Activated naive CD4-positive, alpha-beta T cell treated with anti-CD3 and anti-CD28 coated beads for 36 hours (primary cell): ENCODE results near the gene DEPP1. TPM values are rescaled to one million over a fixed set of nuclear protein-coding genes. Genes with fewer than 3 reads are reported as not detected.

ENCODE experiments used
- CTCF ChIA-PET: fragments of 350-600 bp; sonication (Branson Sonifier 250); formaldehyde crosslinking; loops from one replicate; lab custom pipeline; 2021; ENCODE audit warnings: antibody characterized with exemption; lab: Charles Lee
- DNase-seq: peaks from one replicate; pipeline ENCODE4 v3.0.0-alpha.2; 2020
- H3K27ac Mint-ChIP-seq: one replicate; pipeline ENCODE4 v1.8.0; 2021; ENCODE audit warnings: mild to moderate bottlenecking, mixed read lengths
- H3K27me3 Mint-ChIP-seq: one replicate; pipeline ENCODE4 v1.8.0; 2021; ENCODE audit warnings: low read depth, mixed read lengths
- H3K36me3 Mint-ChIP-seq: one replicate; pipeline ENCODE4 v1.8.0; 2021; ENCODE audit warnings: low read depth, mixed read lengths
- H3K4me1 Mint-ChIP-seq: one replicate; pipeline ENCODE4 v1.8.0; 2021; ENCODE audit warnings: low read depth, mixed read lengths
- H3K4me3 Mint-ChIP-seq: one replicate; pipeline ENCODE4 v1.8.0; 2021; ENCODE audit warnings: mild to moderate bottlenecking, moderate library complexity, mixed read lengths
- H3K9me3 Mint-ChIP-seq: one replicate; pipeline ENCODE4 v1.8.0; 2021; ENCODE audit warnings: mixed read lengths
- intact Hi-C: fragments of 100-400 bp; cut with micrococcal nuclease; formaldehyde crosslinking; loops from one replicate; pipeline ENCODE4 v1.15.1; 2023
- total RNA-seq, 2 experiments: library from RNA; stranded (reverse); gene quantifications; one replicate each; pipeline ENCODE4 v1.2.3, GENCODE V29; 2021

DEPP1 gene
- total RNA-seq, 2 experiments from 2014 or later, result 2.4 to 3.2 TPM

DNA sequence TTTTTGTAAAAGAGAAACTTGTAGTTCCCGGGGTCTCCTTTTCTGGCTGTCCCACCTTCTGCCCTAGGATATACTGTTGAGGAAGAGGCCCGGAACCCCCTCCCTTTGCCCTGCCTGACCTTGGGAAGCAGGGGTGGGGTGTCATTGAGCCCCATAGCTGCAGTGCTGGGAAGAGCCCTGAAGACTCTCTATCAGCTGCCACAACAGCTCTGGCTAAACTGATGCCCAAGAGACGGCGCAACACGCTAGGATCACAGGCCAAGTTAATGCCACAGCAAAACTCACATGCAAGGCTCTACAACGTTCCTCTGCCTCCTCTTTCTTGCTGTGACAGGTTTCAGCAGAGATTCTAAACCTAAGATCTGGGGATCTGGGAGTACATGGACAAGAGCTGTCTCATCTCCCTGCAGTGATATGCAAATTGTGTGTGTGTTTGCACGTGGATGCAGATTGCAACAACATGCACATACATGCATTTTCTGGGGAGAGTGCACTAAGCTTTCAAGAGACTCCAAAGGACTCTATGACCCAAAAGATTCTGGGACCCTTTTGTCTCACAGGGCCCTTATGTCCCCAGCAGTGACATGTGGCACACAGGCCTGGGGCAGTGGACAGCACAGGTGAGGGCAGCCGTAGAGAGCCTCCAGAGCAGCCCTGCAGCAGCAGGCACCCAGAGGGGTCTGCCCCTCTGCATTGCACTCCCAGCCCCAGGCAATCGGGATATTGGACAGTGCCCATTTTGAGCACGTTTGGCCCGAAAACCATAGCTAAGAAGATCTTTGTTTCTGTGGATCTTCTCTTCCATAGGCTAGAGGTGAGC is 16.5 kb downstream of the DEPP1 start:
- Mint-ChIP-seq H3K27me3 (no peaks in the 10 kb centered on the region), H3K4me1 (peaks cover 26% of the 10 kb centered on the region), H3K27ac (no peak overlapping the region), H3K36me3 (peaks cover 1% of the 10 kb centered on the region), H3K4me3 (no peak overlapping the region), H3K9me3 (no peaks in the 10 kb centered on the region)
- intact Hi-C loops, result loop anchor here (10.0 kb wide), 1 partner anchor 1147 kb away; no protein-coding TSS in a partner anchor
- DNase-seq, result no peak
- CTCF ChIA-PET, result interaction anchor here (1.3 kb wide), 1 partner anchor 16 kb away, joined by 3 read pairs; the partner anchor contains the start of gene DEPP1

DNA sequence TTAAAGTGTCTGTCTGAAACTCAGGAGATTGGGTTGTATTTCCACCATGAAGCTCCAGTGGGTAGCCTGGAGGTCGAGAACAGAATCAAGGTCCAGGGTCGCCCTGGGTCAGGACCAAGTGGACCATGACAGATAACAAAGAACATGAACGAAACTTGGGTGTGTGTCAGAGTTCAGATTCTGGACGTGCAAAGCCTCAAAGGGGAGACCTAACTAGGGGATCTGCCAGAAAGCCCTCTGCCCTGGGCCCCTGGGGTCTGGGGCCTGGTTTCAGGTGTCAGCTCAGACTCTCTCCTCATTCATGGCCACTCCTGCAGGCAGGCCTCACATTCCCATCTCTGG is 17.4 kb downstream of the DEPP1 start:
- H3K27ac Mint-ChIP-seq, result no peak overlapping the region
- CTCF ChIA-PET, result interaction anchor here (0.9 kb wide), 2 partner anchors 29 to 43 kb away, joined by 4 read pairs; no protein-coding TSS in a partner anchor
- intact Hi-C loops, result loop anchor here (10.0 kb wide), 1 partner anchor 1146 kb away; no protein-coding TSS in a partner anchor
- no peak overlapping the region for H3K4me3 Mint-ChIP-seq
- H3K27me3 Mint-ChIP-seq, result no peaks in the 10 kb centered on the region
- H3K9me3 Mint-ChIP-seq, result peaks cover 2% of the 10 kb centered on the region
- H3K4me1 Mint-ChIP-seq, result peaks cover 21% of the 10 kb centered on the region
- DNase-seq, result no peak
- peaks cover 6% of the 10 kb centered on the region for H3K36me3 Mint-ChIP-seq

DNA sequence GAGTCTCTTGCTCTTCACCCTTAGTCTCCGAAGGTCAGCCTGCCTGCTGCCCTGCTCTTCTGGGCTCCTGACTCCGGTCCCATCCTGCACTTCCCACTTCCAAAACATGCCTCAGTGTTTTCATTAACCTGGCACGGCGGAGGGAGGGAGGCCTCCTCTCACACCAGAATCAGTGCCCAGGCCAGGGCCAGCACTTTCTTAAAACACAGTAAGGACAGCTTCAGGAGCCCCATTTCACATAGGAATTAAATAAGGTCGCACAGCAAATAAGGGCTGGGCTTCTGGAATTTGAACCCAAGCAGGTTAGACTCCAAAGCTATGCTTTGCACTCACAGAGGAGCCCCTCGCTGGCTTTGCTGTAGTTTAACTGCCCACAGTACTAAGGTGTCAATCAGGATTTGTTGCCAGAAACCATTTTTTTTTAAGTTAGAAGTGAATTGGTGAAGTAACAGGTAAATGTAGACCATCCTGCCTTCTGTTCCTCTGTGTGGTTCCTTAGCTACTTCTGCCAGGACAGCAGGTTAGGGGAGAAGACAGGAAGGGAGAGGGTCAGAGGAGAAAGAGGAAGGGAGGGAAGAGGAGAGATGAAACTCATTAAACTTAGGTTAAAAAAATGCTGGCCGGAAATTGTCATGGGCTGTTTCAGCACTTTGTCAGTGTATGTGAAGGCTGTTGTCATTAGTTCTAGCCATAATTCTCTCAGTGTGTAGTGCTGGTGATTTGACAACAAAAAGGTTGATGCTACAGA is 18.0 kb downstream of the DEPP1 start:
- intact Hi-C loops, result loop anchor here (10.0 kb wide), 1 partner anchor 1146 kb away; no protein-coding TSS in a partner anchor
- no peak for DNase-seq
- no peaks in the 10 kb centered on the region for H3K27me3 Mint-ChIP-seq
- peaks cover 8% of the 10 kb centered on the region for H3K36me3 Mint-ChIP-seq
- no peak overlapping the region for H3K4me3 Mint-ChIP-seq
- H3K9me3 Mint-ChIP-seq, result peaks cover 2% of the 10 kb centered on the region
- CTCF ChIA-PET, result interaction anchor here (0.9 kb wide), 2 partner anchors 28 to 44 kb away, joined by 4 read pairs; no protein-coding TSS in a partner anchor
- peaks cover 18% of the 10 kb centered on the region for H3K4me1 Mint-ChIP-seq
- no peak overlapping the region for H3K27ac Mint-ChIP-seq

DNA sequence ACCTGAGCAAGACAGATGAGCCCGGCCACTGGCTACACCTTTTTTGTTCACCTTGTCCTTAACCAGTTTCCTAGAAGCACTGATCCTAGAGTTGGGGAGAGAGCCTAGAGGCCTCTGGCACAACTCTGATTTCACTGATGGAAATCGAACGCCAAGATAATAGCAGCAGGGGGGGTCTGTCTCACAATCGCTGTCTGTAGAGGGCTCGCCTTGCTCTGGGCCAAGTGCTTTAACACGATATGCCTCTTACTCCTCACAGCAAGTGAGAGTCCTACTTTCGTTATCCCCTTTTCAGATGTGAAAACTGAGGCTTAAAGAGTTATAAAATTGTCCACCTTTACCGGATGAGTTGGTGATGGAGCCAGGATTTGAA is 18.5 kb downstream of the DEPP1 start:
- Mint-ChIP-seq H3K27me3 (no peaks in the 10 kb centered on the region), H3K4me1 (peaks cover 16% of the 10 kb centered on the region), H3K9me3 (peaks cover 2% of the 10 kb centered on the region), H3K4me3 (peak overlapping the region; percentile 80), H3K36me3 (peaks cover 8% of the 10 kb centered on the region), H3K27ac (no peak overlapping the region)
- no peak for DNase-seq
- CTCF ChIA-PET, result interaction anchor here (0.9 kb wide), 1 partner anchor 27 kb away, joined by 4 read pairs; no protein-coding TSS in a partner anchor
- intact Hi-C loops, result loop anchor here (10.0 kb wide), 1 partner anchor 1145 kb away; no protein-coding TSS in a partner anchor

DNA sequence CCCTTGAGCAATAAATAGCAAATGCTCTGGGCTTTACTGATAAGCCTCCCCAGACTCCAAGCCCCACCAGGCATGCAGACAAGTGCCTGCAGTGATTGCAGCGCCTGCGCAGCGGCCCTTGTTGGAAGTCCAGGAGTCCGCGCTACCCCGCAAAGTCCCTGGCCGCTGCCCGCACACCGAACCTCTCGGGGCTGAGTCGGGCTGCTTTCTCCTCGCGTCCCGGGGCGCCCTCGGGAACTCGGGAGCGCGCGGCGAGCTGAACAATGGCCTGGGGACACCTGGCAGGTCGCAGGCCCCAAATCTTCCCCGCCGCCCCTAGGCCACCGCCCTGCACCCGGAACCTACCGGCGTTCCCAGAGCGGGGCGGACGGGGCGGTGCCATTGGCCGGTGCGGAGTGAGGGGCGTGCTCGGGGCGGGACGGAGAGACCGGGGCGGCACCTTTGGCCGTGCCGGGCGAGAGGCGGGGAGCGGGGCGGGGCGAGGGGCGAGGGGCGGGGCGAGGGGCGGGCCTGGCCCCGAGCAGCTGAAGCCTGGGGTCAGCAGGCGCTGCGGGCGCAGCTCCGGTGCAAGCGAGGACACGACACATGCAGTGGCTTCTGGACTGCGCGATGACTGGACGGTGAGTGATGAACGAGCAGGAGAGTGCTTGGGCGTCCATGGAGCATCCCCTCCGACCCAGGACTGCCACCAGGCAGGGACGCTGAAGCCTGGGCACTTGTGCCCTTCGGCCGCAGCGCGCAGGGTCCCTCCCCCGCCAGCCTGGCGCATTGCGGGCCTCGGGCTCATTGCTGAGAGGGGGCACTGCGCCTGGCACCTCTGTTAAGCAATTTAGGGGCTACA is 19.1 kb downstream of the DEPP1 start, which contains the start of gene RASSF4:
RASSF4 (plus strand) TSS at position 556 of the 841 bp plus-strand sequence. CDS start 10,401 bp downstream, outside the sequence.
- intact Hi-C loops, result loop anchor here (1.0 to 10.0 kb wide), 4 partner anchors 16 to 1145 kb away; partner anchors contain the start of gene ZNF22
- H3K4me1 Mint-ChIP-seq, result peaks cover 18% of the 10 kb centered on the region
- peak within 1 kb of the TSS; percentile 48 for H3K27ac Mint-ChIP-seq
- peaks cover 2% of the 10 kb centered on the region for H3K9me3 Mint-ChIP-seq
- no peaks in the 10 kb centered on the region for H3K27me3 Mint-ChIP-seq
- H3K4me3 Mint-ChIP-seq, result peak within 1 kb of the TSS; percentile 80
- peak; percentile 94 for DNase-seq
- H3K36me3 Mint-ChIP-seq, result peaks cover 9% of the 10 kb centered on the region
- CTCF ChIA-PET, result no interaction called here

DNA sequence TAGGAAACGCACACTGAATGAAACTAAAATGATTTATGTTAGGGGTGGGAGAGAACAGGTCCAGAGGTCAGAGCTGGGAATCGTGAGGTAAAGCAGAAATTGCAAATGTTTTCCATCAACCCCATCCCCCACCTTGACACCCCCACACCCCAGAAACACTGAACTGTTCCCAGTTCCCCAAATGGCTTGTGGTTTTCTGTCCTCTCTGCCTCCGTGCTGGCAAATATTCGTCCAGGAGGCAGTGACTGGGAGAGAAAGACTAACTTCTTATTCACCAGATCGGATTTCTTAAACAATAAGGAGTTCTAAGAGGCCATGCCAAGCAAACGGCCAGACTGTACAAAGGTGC is 19.7 kb downstream of the DEPP1 start:
- peaks cover 2% of the 10 kb centered on the region for H3K9me3 Mint-ChIP-seq
- H3K4me1 Mint-ChIP-seq, result peaks cover 18% of the 10 kb centered on the region
- peak overlapping the region; percentile 48 for H3K27ac Mint-ChIP-seq
- H3K36me3 Mint-ChIP-seq, result peaks cover 9% of the 10 kb centered on the region
- no peaks in the 10 kb centered on the region for H3K27me3 Mint-ChIP-seq
- intact Hi-C loops, result loop anchor here (1.0 to 2.0 kb wide), 3 partner anchors 16 to 42 kb away; partner anchors contain the start of gene ZNF22
- H3K4me3 Mint-ChIP-seq, result peak overlapping the region; percentile 80
- CTCF ChIA-PET, result no interaction called here
- DNase-seq, result no peak

DNA sequence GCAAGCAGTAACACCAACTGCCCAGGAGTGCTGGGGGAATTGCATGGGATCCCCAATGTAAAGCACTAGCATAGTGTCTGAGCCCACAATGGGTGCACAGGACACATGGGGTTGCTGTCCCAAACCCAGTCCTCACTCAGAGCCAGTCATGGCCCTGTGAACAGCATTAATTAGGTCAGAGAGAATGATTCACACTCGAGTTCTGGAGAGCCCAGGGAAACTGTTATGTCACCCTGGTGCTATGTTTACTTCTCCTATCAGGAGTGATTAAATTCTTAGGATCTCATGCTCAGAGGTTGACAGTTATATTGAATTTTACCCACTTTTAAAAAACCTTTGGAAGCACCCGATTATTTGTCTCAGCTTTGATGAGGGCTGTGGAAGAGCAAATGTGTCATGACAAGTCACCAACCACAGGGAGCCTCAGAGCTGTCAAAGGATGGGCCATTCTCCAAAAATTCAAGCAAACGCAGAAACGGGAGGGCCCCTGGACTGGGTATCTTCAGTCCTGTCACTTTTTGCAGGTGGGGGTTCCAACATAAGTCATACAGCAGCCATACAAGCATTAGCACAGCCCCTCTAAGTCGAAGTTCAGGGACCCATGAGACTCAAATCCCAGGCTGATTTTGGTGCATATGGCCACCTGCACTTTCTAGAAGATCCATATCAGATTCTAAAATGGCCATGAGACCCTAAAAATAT is 20.3 kb downstream of the DEPP1 start:
- CTCF ChIA-PET, result no interaction called here
- H3K4me3 Mint-ChIP-seq, result peak overlapping the region; percentile 80

DNA sequence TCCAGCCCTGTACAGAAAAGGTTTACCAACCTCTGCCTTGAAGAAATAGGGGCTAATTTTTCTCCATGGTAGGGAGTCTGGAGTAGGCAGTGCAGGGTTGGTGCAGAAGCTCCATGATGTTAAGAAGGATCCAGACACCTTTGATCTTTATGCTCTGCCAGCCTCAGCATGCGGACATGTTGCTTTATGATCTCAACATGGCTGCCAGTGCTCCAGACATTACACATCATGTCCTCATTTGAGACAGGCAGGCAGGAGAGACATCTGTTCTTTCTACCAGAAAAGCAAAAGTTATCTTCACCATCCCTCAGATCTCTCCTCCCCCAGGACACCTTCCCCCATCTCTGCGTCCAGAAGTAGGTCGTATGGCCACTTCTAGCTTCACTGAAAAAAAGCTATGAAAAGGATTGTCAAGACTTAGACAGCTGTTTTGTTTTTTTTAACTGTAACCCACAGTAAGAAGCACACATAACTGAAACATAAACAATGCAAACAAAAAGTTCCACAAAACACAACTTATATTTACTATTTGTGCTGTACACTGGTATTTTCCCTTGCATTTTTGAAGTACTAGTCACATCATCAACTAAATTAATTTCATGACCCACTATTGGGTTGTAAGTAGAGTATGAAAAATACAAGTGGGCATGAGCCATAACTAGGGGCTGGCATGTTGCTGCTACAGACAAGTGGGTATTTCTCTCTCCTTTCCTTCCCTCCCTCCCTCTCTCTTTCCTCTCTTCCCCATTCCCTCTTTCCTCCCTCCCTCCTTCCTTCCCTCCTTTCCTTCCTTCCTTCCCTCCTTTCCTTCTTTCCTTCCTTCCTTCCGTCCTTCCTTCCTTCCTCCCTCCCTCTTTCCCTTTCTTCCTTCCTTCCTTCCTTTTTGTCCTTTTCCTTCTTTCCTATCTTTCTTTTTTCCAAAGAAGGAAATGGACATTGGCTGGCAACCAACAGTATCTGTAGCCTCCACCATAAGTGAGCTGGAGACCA is 21.6 kb downstream of the DEPP1 start:
- no peak overlapping the region for H3K27ac Mint-ChIP-seq
- peaks cover 9% of the 10 kb centered on the region for H3K36me3 Mint-ChIP-seq
- peaks cover 2% of the 10 kb centered on the region for H3K9me3 Mint-ChIP-seq
- no peak for DNase-seq
- H3K27me3 Mint-ChIP-seq, result no peaks in the 10 kb centered on the region
- CTCF ChIA-PET, result no interaction called here
- intact Hi-C loops, result no loop called here
- peaks cover 18% of the 10 kb centered on the region for H3K4me1 Mint-ChIP-seq
- no peak overlapping the region for H3K4me3 Mint-ChIP-seq

More for the DNA sequence above, 20.3 kb downstream of the DEPP1 start:
- no peak overlapping the region for H3K27ac Mint-ChIP-seq
- peaks cover 9% of the 10 kb centered on the region for H3K36me3 Mint-ChIP-seq
- H3K27me3 Mint-ChIP-seq, result no peaks in the 10 kb centered on the region
- peaks cover 18% of the 10 kb centered on the region for H3K4me1 Mint-ChIP-seq
- peaks cover 2% of the 10 kb centered on the region for H3K9me3 Mint-ChIP-seq
- intact Hi-C loops, result loop anchor here (2.0 kb wide), 2 partner anchors 26 to 42 kb away; partner anchors contain the start of gene ZNF22
- no peak for DNase-seq

DNA sequence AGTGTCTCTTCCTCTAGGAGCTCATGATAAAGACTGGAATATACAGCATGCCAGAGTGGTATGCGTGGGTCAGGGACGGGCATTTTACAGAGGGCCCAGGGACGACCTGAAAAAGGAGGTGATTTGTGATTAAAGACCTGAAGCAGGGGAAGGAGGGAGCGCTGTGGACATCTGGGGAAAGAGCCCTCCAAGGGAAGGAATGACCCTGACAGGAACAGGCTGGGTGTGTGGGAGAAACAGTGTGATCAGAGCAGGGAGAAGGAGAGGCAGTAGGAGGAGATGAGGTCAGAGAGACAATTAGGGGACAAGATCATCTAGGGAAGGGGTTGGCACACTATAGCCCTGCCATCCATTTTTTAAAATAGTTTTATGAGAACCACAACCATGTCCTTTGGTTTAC is 22.4 kb downstream of the DEPP1 start:
- intact Hi-C loops, result no loop called here
- Mint-ChIP-seq H3K36me3 (peaks cover 9% of the 10 kb centered on the region), H3K27me3 (no peaks in the 10 kb centered on the region), H3K4me1 (peaks cover 18% of the 10 kb centered on the region), H3K9me3 (peaks cover 2% of the 10 kb centered on the region), H3K27ac (no peak overlapping the region), H3K4me3 (no peak overlapping the region)
- no peak for DNase-seq
- CTCF ChIA-PET, result no interaction called here

DNA sequence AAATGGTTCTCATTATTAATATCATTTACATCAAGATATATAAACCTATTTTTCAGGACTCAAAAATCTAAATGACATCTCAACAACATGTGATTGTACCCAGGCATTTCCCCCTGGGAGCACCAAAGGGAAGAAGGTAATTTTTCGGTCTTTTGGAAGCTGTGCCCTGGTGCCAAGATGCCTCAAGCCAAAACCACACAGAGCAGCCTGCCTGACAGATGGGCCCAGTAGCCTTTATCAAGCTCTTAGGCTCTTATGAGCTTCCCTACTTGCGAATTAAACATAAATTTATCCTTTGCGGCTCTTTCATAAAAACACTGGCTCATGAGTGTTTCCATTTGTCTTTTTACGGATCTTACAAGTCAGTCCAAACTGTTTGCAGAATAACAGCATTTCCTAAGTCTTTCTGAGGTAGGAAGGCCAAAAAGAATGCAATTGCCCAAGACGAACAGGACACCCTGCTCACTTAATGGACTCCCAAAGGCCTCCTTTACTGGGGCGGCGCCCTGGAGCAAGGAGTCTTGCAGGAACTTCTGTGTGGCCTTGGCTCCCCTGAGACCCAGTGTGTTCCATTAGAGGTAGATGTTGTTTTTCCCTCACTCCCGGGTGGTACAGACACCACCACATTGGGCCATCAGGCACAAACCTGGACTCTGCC is 23.1 kb downstream of the DEPP1 start:
- no peak for DNase-seq
- Mint-ChIP-seq H3K27ac (no peak overlapping the region), H3K4me3 (no peak overlapping the region), H3K36me3 (peaks cover 9% of the 10 kb centered on the region), H3K4me1 (peaks cover 18% of the 10 kb centered on the region), H3K9me3 (peaks cover 2% of the 10 kb centered on the region), H3K27me3 (no peaks in the 10 kb centered on the region)
- intact Hi-C loops, result no loop called here
- CTCF ChIA-PET, result interaction anchor here (0.6 kb wide), 1 partner anchor 1349 kb away, joined by 4 read pairs; no protein-coding TSS in a partner anchor
